Neuronal stem cell (in vitro differentiated cells): Measurements from ENCODE around the gene UBXN6.

Source experiments
- DNase-seq: peaks from one replicate; pipeline ENCODE4 v3.0.0-alpha.2; 2013; ENCODE audit warnings: low spot score
- H2AFZ ChIP-seq: one replicate; pipeline ENCODE4 v1.6.1; 2013; ENCODE audit warnings: mild to moderate bottlenecking, low read length, inconsistent platforms
- H2AK5ac ChIP-seq: 2 replicates; pipeline ENCODE4 v1.6.1; 2013; ENCODE audit warnings: low read depth, mild to moderate bottlenecking, inconsistent platforms, low read length, moderate library complexity, mixed read lengths
- H2BK120ac ChIP-seq: 2 replicates; pipeline ENCODE4 v1.6.1; 2013; ENCODE audit warnings: low read depth, mild to moderate bottlenecking, inconsistent platforms, low read length, moderate library complexity, mixed read lengths
- H2BK12ac ChIP-seq: one replicate; pipeline ENCODE4 v1.6.1; 2013; ENCODE audit warnings: low read length, inconsistent platforms
- H2BK15ac ChIP-seq: 2 replicates; pipeline ENCODE4 v1.6.1; 2013; ENCODE audit warnings: mild to moderate bottlenecking, low read length, inconsistent platforms, mixed read lengths
- H2BK5ac ChIP-seq: one replicate; pipeline ENCODE4 v1.6.1; 2013; ENCODE audit warnings: inconsistent platforms, mild to moderate bottlenecking, low read length, moderate library complexity
- H3K14ac ChIP-seq: one replicate; pipeline ENCODE4 v1.6.1; 2013; ENCODE audit warnings: low read length, inconsistent platforms
- H3K18ac ChIP-seq: 2 replicates; pipeline ENCODE4 v1.6.1; 2013; ENCODE audit warnings: low read length, inconsistent platforms
- H3K23ac ChIP-seq: 2 replicates; pipeline ENCODE4 v1.6.1; 2013; ENCODE audit warnings: low read depth, mild to moderate bottlenecking, mixed read lengths, low read length, inconsistent platforms; ENCODE audit not compliant: poor library complexity
- H3K27ac ChIP-seq: replicated peaks from 3 replicates; pipeline ENCODE4 v1.5.1; 2013; ENCODE audit warnings: low read length, inconsistent platforms
- H3K27me3 ChIP-seq, 3 experiments: 2 replicates each; pipeline ENCODE4 v1.6.1; 2013; ENCODE audit warnings: low read length in 3 of 3, mild to moderate bottlenecking in 2 of 3, inconsistent platforms in 1 of 3, low read depth in 1 of 3, mixed read lengths in 1 of 3, moderate library complexity in 1 of 3; ENCODE audit not compliant: control insufficient read depth in 3 of 3, insufficient read depth in 3 of 3
- H3K36me3 ChIP-seq, 2 donors: replicated peaks in 1 of 2; 2 replicates each; pipeline ENCODE4 v1.6.1; 2013; ENCODE audit warnings: low read length in 2 of 2; ENCODE audit not compliant: control insufficient read depth in 2 of 2, insufficient read depth in 2 of 2
- H3K4ac ChIP-seq: 2 replicates; pipeline ENCODE4 v1.6.1; 2013; ENCODE audit warnings: inconsistent platforms, mild to moderate bottlenecking, low read length, moderate library complexity
- H3K4me1 ChIP-seq, 2 donors: 1 replicate in 1 of 2; 2 replicates in 1 of 2; pipeline ENCODE4 v1.6.1; 2013; ENCODE audit warnings: low read length in 2 of 2, low read depth in 1 of 2; ENCODE audit not compliant: control insufficient read depth in 2 of 2, insufficient read depth in 1 of 2
- H3K4me2 ChIP-seq: one replicate; pipeline ENCODE4 v1.6.1; 2013; ENCODE audit warnings: mild to moderate bottlenecking, low read length, inconsistent platforms; ENCODE audit not compliant: insufficient read depth, poor library complexity, severe bottlenecking
- H3K4me3 ChIP-seq, 2 donors: 2 replicates each; pipeline ENCODE4 v1.5.1; 2013; ENCODE audit warnings: low read length in 2 of 2, mild to moderate bottlenecking in 2 of 2, inconsistent platforms in 1 of 2, moderate library complexity in 1 of 2
- H3K79me1 ChIP-seq: one replicate; pipeline ENCODE4 v1.6.1; 2013; ENCODE audit warnings: low read depth, mild to moderate bottlenecking, inconsistent platforms, low read length, moderate library complexity
- H3K9ac ChIP-seq: one replicate; pipeline ENCODE4 v1.6.1; 2013; ENCODE audit warnings: mild to moderate bottlenecking, low read depth, low read length, inconsistent platforms; ENCODE audit not compliant: poor library complexity
- H3K9me3 ChIP-seq, 2 donors: replicated peaks in 1 of 2; 2 replicates each; pipeline versions ENCODE3 to v1.6.1; 2013; ENCODE audit warnings: low read length in 2 of 2, mild to moderate bottlenecking in 2 of 2, inconsistent platforms in 1 of 2, low read depth in 1 of 2, mixed read lengths in 1 of 2, moderate library complexity in 1 of 2; ENCODE audit not compliant: control insufficient read depth in 2 of 2, insufficient read depth in 1 of 2
- H4K8ac ChIP-seq: one replicate; pipeline ENCODE4 v1.6.1; 2013; ENCODE audit warnings: low read depth, mild to moderate bottlenecking, inconsistent platforms, low read length, moderate library complexity
- H4K91ac ChIP-seq: one replicate; pipeline ENCODE4 v1.6.1; 2013; ENCODE audit warnings: low read length, low read depth, mild to moderate bottlenecking, inconsistent platforms; ENCODE audit not compliant: poor library complexity
- WGBS, 2 donors: extraction: QIAGEN DNeasy Blood & Tissue Kit; methylation state at CpG; one replicate each; pipeline ENCODE4 v1.1.7; 2013; ENCODE audit warnings: missing lambda C conversion rate in 2 of 2, mixed read lengths in 1 of 2; ENCODE audit not compliant: insufficient read length in 2 of 2, insufficient replicate concordance in 1 of 2; ENCODE audit errors: extremely low coverage in 2 of 2; 5-methylcytosine and 5-hydroxymethylcytosine counted together

UBXN6 gene

DNA sequence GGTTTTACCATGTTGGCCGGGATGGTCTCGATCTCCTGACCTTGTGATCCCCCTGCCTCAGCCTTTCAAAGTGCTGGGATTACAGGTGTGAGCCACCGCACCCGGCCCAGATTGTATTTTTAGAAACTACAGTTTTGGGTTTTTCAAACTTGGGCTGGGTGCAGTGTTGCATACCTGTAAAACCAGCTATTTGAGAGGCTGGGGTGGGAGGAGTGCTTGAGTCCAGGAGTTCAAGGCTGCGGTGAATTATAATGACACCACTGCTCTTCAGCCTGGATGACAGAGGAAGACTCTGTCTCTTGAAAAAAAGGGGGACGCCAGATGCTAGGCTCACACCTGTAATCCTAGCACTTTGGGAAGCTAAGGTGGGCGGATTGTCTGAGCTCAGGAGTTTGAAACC, 51.0 kb downstream of the UBXN6 start:
- H3K36me3 ChIP-seq: peaks cover 28 to 80% of the 10 kb centered on the region in 2 donors
- H3K4me1 ChIP-seq: peaks cover 4 to 14% of the 10 kb centered on the region in 2 donors
- no peak overlapping the region for H2BK12ac ChIP-seq
- no peak overlapping the region for H3K4me2 ChIP-seq
- peaks cover 15% of the 10 kb centered on the region for H3K79me1 ChIP-seq
- H3K27ac ChIP-seq: no peak overlapping the region
- no peak overlapping the region for H4K91ac ChIP-seq
- no peak for DNase-seq
- no peak overlapping the region for H3K23ac ChIP-seq
- no peak overlapping the region for H3K4me3 ChIP-seq
- no peak overlapping the region for H2BK120ac ChIP-seq
- no peak overlapping the region for H2BK15ac ChIP-seq
- H4K8ac ChIP-seq: no peak overlapping the region
- WGBS, 2 donors: no CpG with 5 or more reads among the region's 7 CpGs
- no peak overlapping the region for H2AFZ ChIP-seq
- no peaks in the 10 kb centered on the region for H3K27me3 ChIP-seq
- no peak overlapping the region for H3K4ac ChIP-seq
- no peak overlapping the region for H2AK5ac ChIP-seq
- H3K18ac ChIP-seq: no peak overlapping the region
- H3K9me3 ChIP-seq: no peaks in the 10 kb centered on the region
- H3K14ac ChIP-seq: no peak overlapping the region
- no peak overlapping the region for H3K9ac ChIP-seq
- H2BK5ac ChIP-seq: no peak overlapping the region

GRCh38 chr19:4405977-4406376, 51.6 kb downstream of the UBXN6 start:
- Histone ChIP-seq H3K4me1 (peaks cover 4 to 15% of the 10 kb centered on the region in 2 donors), H3K36me3 (peaks cover 28 to 74% of the 10 kb centered on the region in 2 donors), H3K18ac (no peak overlapping the region), H4K91ac (no peak overlapping the region), H2AK5ac (no peak overlapping the region), H3K27ac (no peak overlapping the region), H3K27me3 (no peaks in the 10 kb centered on the region), H2AFZ (no peak overlapping the region), H3K4ac (no peak overlapping the region), H2BK5ac (no peak overlapping the region), H2BK12ac (no peak overlapping the region), H2BK15ac (no peak overlapping the region), H3K9me3 (no peaks in the 10 kb centered on the region), H3K14ac (no peak overlapping the region), H3K79me1 (peaks cover 15% of the 10 kb centered on the region), H2BK120ac (no peak overlapping the region), H3K9ac (no peak overlapping the region), H3K4me2 (no peak overlapping the region), H4K8ac (no peak overlapping the region), H3K4me3 (no peak overlapping the region), H3K23ac (no peak overlapping the region)
- no CpG with 5 or more reads among the region's 8 CpGs for WGBS, 2 donors
- DNase-seq: no peak

DNA sequence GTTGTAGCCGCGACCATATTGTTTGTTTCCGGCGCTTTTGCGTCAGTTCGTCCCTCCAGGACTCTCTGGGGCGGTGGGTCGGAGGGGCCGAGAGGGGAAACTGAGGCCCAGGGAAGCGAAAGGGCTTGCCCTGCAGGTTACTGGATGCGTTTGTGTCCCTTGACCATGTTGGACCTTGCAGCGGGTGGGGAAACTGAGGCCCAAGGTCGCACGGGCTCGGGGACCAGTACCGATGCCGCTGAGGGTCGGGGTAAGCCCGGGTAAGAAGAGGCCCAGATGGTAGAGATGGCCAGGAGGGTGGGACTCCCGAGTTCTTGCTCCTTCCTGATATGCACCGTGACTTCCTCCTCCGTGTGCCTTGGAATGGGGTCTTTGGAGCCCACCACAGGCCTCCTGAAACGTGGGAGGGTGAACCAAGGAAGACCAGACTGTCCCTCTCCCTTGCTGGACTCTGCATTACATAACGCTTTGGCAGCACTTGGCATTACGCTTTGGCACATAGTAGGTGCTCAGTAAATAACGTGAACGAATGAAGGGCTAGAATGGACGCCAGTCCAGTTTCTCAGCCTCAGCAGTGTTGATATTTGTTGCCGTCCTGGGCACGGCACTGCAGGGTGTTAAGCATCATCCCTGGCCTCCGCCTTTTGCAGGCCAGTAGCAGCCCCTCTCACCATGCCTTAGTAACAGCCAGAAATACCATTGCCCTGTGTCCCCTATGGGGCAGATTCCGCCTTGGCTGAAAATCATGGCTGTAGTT, 54.4 kb downstream of the UBXN6 start:
- Histone ChIP-seq H3K23ac (peak overlapping the region; percentile 6), H3K79me1 (peaks cover 11% of the 10 kb centered on the region), H3K9ac (peak overlapping the region; percentile 94), H3K27ac (no peak overlapping the region), H3K4me3 (peak overlapping the region; percentile 89), H3K4me1 (peaks cover 7 to 15% of the 10 kb centered on the region in 2 donors), H2BK5ac (peak overlapping the region; percentile 72), H3K14ac (peak overlapping the region; percentile 99), H3K36me3 (peaks cover 11 to 47% of the 10 kb centered on the region in 2 donors), H3K4ac (peak overlapping the region; percentile 68), H2AK5ac (peak overlapping the region; percentile 20), H3K27me3 (no peaks in the 10 kb centered on the region), H3K18ac (peak overlapping the region; percentile 95), H2BK12ac (peak overlapping the region; percentile 16), H4K8ac (no peak overlapping the region), H2BK15ac (peak overlapping the region; percentile 46), H2AFZ (peak overlapping the region; percentile 77), H2BK120ac (no peak overlapping the region), H4K91ac (no peak overlapping the region), H3K4me2 (peak overlapping the region; percentile 84), H3K9me3 (no peaks in the 10 kb centered on the region)
- no CpG with 5 or more reads among the region's 32 CpGs for WGBS, 2 donors
- DNase-seq: no peak

DNA sequence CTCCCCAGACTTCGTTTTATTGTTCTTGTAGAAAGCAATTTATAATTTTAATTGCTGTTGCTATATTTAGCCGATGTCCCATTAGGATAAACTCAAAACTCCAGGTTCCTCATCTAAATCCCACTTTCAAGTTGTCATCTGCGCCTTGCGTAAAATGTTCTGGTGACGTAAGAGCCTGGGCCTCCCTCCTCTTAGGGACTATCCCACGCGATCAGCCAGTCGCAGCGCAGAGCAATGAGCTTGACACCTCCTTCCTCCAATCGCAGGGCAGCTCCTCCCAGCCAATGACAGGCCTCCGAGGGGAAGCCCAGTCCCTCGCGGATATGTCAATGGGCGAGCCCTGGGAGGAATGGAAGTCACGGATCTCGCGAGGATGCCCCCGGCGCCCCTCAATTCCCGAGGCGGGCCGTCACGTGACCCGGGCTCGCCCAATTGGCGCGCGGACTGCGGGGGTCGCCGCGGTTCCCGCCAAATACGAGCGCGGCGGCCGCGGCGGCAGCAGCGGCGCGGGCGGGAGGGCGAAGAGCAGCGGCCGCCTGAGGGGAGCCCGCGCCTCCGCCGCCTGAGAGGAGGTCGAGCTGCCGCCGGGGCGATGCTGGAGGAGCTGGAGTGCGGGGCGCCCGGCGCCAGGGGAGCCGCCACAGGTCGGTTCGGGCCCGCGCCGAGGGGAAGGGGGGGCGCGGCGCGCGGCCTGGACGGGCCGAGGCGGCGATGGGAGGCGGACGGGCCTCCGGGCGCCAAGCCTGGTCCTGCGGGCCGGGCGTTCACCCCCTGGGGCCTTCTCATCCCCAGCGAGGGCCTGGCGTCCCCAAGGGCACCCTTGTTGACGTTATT, 55.2 kb downstream of the UBXN6 start, which contains the start of gene CHAF1A:
TSS of gene CHAF1A (plus strand) at position 470 of the 834 bp plus-strand sequence. CDS start at position 593, 123 bp downstream.
- no CpG with 5 or more reads among the region's 84 CpGs for WGBS, 2 donors

More for the DNA sequence above, 55.2 kb downstream of the UBXN6 start, which contains the start of gene CHAF1A:
- peak within 1 kb of the TSS; percentile 94 for H3K9ac ChIP-seq
- H3K79me1 ChIP-seq: peaks cover 12% of the 10 kb centered on the region
- H3K18ac ChIP-seq: peak within 1 kb of the TSS; percentile 95
- H2BK120ac ChIP-seq: no peak within 1 kb of the TSS
- H3K36me3 ChIP-seq: peaks cover 11 to 47% of the 10 kb centered on the region in 2 donors
- H4K8ac ChIP-seq: no peak within 1 kb of the TSS
- H2AK5ac ChIP-seq: peak within 1 kb of the TSS; percentile 20
- H3K27ac ChIP-seq: no peak within 1 kb of the TSS
- DNase-seq: peak; percentile 99
- H2BK5ac ChIP-seq: peak within 1 kb of the TSS; percentile 72
- peak within 1 kb of the TSS; percentile 68 for H3K4ac ChIP-seq
- peak within 1 kb of the TSS; percentile 84 for H3K4me2 ChIP-seq
- H2AFZ ChIP-seq: peak within 1 kb of the TSS; percentile 77
- H2BK15ac ChIP-seq: peak within 1 kb of the TSS; percentile 46
- no peak within 1 kb of the TSS for H4K91ac ChIP-seq
- peaks cover 7 to 16% of the 10 kb centered on the region in 2 donors for H3K4me1 ChIP-seq
- peak within 1 kb of the TSS; percentile 16 for H2BK12ac ChIP-seq
- H3K9me3 ChIP-seq: no peaks in the 10 kb centered on the region
- peak within 1 kb of the TSS; percentile 6 for H3K23ac ChIP-seq
- H3K27me3 ChIP-seq: no peaks in the 10 kb centered on the region
- H3K14ac ChIP-seq: peak within 1 kb of the TSS; percentile 99
- H3K4me3 ChIP-seq: peak within 1 kb of the TSS; percentile 89
